ENCODE results near the gene USP53.
"Not testable (repeated sequence)": the region's sequence is repeated elsewhere in the genome, so short reads cannot be mapped to it uniquely, and the experiment has no call there.

USP53 gene

DNA sequence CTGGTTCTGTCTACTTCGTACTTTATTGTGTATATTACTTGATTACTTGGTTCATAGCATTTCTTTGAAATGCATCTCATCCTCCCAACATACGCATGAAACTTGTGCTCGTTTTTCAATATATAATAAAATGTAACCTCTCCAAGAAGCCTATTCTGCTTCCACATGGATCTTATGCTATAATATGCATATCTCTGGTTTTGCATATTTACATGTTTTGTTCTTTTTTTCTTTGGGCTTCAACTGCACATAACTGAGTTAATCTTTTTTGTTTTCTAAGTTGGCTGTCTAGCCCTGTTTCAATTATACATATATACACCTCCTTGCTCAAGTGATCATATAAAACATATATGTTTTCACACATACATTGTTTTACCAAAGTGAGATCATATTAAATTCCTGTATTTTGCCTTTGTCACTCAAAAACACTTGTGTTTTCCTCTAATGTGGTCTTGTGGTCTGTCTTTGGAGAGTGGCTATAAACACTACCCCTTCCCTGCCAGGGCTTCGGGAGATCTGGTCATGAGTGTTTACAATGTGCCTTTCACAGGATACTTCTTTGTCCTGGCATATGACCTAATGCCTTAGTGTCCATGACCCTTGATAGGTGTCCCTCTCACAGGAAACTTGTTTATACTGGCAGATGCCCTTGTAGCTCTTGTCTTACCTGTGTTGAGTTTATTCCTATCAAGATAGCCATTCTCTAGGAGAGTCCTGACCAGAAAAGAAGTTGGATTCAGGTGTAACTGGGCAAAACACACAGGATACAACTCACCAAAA is 17.6 kb downstream of the USP53 start:
- no peak for DNase-seq

DNA sequence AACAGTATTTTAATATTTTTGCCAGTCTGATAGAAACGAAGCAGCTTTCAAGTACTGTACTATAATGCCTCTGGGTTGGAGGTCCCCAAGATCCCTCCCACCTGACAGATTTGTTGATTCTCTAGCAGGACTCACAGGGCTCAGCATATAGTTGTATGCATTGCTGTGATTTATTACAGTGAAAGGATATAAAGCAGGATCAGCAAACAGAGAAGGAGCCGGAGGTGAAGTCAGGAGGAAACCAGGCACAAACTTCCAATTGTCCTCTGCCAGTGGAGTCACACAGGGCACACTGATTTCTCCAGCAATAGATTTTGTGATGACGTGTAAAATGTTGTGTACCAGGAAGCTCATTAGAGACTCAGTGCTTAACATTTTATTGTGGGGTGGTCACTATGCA is 19.0 kb downstream of the USP53 start:
- no peak for DNase-seq

DNA sequence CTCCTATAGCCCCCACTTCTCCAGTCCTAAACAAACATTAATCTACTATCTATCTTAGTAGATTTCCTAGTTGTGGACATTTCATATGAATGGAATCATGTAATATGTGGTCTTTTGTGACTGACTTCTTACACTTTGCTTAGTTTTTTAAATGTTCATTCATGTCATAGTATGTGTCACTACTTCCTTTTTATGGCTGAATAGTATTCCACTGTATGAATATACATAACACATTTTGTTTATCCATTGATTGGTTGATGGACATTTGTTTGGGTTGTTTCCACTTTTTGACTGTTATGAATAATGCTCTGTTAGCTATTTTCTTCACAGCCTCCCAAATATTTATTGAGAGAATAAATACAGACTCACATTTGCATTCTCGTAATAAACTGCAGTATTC is 19.8 kb downstream of the USP53 start:
- DNase-seq: no peak

DNA sequence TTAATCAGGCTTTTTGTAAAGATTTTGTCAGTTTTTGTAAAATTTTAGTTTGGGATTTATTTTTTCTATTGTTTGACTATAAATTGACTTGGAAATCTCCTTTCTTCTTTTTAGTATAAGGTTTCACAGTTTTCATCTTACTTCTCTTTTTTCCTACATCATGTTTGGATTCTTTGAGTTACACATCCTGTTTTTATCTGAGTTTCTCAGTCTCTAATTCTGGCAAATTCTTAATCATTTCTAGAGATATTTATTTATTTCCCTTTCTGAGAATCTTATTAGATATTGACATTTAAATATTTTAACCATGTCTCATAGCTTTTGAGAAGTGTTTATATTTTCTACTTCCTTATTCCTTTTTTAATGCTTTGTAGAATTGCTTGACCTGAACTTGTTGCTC is 20.7 kb downstream of the USP53 start:
- no peak for DNase-seq

DNA sequence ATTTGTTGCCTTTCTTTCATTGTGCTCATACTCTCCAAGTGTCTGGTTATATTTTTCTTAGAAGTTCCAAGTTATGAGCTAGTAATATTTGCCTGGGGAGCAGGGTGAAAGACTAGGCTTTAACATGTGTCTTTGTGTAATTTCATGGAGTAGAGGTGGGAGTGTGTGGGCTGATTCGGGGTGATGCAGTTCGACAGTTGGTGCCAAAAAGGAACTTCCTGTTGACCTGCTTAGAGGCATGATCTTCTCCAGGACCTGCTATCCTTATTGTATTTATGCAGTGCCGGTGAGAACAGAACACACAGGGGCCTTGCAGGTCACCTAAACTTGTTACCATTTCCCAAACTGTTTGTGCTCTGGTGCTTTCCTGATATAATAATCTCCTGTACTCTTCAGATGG is 21.2 kb downstream of the USP53 start:
- DNase-seq: no peak

DNA sequence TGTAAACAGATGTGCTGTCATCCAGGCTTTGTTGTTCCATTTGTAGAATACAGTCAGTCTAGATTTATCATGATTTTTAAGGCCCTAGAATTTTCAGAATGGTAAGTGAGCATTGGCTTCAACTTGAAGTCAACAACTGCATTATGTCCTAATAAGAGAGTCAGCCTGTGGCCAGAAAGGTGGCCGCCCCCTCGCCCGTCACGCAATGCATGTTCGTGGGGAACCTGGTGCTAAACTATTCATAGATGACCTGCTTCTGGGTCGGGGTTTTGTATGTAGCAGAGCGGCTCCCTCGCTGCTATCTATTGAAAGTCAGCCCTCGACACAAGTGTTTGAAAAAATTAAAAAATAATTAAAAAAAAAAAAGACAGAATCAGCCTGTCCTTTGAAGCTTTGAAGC is 24.7 kb downstream of the USP53 start:
- DNase-seq: no peak

DNA sequence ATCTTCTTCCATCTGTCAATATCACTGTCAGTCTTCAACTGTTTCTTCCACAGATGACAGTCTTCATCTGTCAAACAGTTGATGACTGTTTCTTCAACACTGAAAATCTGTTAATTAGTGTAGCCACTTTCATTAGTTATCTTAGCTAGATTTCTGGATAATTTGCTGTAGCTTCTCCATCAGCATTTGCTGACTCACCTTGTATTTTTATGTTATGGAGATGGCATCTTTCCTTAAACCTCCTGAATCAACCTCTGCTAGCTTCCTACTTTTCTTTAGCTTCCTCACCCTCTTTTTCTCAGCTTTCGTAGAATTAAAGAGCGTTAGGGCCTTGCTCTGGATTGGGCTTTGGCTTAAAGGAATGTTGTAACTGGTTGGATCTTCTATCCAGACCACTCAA is 25.1 kb downstream of the USP53 start:
- no peak for DNase-seq

DNA sequence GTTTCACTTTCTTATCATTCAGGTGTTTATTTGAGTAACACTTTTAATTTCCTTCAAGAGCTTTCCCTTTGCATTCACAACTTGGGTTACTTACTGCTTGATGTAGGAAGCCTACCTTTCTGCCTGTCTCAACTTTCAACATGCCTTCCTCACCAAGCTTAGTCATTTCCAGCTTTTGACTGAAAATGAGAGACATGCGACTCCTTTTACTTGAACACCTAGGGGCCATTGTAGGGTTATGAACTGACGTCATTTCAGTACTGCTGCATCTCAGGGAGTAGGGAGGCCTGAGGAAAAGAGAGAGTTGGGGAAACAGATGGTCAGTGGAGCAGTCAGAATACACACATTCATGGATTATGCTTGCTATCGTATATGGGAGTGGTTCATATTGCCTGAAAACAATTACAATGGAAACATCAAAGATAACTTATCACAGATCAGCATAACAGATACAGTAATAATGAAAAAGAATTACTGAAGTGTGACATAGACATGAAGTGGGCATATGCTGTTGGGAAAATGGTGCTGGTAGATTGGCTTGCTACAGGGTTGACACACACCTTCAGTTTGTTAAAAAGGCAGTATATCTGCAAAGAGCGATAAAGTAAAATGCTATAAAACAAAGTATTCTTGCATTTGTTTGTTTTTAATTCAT is 25.7 kb downstream of the USP53 start:
- DNase-seq: no peak

DNA sequence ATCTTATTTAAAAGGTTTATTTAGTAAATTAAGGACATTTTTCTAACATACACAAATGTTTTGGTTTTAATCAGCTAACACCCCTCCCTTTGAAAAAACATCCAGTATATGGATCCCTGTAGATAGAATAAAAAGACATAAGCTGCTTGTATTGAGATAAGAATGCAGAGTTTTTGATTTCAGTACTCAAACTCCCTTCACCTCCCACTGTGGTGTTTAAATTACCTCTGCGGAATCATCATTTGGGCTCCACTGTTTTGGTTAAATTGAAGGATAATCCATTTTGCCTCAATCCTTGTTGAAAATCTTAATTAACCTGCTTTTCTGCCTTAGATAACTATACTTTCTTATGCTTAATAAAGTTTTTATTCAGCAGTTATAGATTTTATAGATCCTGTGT is 27.6 kb downstream of the USP53 start:
- no peak for DNase-seq

DNA sequence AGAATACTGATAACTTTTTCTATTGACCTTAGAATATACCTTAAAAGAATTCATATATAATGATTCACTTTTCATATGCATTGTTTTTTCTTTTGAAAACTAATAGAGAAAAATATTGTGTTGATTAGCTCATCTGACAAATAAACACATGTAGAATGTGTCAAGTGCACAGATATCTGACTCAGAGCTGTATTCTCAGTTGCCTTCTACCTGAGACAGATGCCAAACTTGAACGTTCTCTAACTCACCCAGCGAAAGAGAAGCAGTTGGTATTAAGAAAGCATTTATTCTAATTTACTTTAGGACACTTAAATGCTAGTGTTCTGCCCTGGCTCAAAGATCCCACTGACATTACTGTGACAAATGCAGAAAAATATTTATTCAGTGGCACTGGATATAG is 28.1 kb downstream of the USP53 start:
- DNase-seq: no peak

DNA sequence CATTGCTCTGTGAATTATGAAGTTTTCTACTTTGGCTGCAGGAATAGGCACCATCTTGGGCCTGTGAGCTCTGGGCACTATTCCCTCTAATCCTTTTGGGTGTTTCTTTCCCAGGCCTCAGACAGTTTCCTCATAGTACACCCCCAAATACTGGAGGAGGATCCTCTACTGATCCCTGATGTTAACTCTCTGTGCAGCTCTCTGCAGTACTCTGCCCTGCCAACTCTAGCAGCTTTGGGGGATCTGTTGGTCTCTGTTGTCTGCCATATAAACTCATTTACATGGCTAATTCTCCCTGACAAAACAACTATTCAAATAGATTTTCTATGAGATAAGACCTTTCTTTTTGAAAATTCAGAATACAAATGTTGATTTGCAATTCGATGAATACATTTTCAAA is 29.9 kb downstream of the USP53 start:
- no peak for DNase-seq

DNA sequence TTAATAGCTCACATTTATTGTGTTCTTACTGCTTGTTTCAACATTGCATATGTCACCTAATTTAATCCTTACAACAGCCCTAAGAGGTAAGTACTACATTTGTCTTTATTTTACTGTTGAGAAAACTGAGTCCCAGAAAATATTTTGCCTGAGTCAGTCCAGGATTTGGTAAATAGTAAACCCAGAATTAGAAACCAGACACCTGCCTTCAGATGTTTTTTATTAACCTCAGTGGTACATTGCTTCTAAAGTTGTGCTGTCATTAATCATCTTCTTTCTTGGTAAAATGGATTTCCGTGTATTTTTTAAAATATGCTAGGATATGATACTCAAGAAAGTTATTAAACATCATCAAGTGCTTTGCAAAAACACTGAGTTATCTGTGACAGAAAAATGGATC is 31.4 kb downstream of the USP53 start:
- DNase-seq: no peak

DNA sequence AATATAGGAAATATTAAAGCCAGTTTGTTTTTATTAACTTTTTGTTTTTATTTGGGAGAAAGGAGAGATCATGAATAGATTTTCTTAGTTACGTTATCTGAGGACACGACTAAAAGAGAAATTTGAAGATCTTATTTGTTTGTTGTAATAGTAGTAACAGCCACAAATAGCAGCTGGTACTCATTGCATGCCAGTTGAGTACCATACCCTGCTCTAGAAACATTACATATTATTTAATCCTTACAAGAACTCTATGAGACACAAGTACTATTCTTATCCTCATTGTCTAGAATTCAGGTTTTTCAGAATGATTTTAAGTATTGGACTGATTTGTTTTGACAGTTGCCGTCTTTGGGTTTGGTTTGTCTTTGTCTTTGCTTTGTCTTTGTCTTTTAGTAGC is 31.8 kb downstream of the USP53 start:
- DNase-seq: no peak

DNA sequence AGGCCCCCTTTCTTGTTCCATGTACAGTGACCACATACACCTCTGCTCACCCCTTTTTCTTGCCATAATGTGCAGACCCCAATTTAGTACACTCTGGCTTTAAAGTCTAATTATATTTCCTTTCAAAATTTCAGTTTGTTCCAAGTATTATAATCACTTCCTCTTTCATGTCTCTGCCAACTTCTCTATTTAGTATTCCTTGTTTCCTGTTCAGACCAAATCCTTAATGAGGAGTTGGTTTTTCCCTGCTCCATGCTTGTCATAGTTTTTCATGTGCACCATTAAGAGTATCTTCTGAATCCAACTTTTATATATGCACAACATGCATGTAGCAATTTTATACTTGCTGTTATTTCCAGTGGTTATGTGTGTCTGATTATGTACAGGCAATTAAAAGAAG is 32.3 kb downstream of the USP53 start:
- no peak for DNase-seq

DNA sequence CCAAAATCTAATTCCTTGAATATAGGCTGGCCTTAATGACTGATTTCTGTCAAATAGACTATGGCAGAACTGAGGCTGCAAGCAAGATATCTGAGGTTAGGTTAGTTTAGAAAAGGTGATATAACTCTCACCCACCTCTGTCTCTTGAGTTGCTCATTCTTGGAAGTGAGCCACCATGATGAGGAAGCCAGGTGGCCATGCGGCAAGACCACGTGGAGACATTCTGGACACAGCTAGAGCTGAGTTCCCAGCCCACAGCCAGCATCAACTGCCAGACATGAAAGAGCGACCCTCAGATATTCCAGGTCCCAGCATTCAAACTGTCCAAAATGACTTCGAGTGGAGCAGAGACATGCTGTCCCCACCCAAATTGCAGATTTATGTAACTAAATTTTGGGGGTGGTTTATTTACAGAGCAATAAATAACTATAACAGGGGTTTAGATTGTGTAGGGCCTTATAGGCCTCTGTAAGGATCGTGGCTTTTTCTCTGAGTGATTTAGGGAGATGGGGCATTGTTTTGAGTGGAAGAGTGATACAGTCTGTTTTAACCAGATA is 33.7 kb downstream of the USP53 start:
- DNase-seq: no peak

DNA sequence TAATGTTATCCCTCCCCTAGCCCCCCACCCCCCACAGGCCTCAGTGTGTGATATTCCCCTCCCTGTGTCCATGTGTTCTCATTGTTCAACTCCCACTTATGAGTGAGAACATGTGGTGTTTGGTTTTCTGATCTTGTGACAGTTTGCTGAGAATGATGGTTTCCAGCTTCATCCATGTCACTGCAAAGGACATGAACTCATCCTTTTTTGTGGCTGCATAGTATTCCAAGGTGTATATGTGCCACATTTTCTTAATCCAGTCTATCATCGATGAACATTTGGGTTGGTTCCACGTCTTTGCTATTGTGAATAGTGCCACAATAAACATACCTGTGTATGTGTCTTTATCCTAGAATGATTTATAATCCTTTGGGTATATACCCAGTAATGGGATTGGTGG is 38.5 kb downstream of the USP53 start:
- not testable (repeated sequence) for DNase-seq

DNA sequence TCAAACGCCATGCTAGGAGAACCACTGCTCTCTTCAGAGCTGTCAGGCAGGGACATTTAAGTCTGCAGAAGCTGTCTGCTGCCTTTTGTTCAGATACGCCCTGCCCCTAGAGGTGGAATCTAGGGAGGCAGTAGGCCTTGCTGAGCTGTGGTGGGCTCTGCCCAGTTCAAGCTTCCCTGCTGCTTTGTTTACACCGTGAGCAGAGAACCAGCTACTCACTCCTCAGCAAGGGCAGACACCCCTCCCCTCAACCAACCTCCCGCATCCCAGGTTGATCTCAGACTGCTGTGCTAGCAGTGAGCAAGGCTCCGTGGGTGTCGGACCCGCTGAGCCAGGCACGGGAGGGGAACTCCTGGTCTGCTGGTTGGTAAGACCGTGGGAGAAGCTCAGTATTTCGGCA is 42.7 kb downstream of the USP53 start:
- DNase-seq: not testable (repeated sequence)

DNA sequence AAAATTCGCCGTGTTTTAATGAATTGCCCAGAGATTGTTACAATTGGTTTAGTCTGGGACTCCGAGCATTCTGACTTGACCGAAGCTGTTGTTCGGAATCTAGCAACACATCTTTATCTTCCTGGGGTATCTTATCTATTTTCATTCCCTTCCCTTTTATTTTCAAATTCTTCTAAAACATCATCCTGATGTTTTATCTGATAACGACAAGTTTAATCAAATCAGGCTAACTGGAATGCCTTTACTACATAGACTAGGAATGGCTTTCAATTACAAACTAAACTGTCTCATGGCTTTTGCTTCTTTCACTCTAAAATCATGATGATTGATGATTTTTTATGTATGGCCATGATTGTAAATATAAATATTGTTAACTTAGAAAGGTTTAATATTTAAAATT is 48.0 kb downstream of the USP53 start:
- DNase-seq: no peak

DNA sequence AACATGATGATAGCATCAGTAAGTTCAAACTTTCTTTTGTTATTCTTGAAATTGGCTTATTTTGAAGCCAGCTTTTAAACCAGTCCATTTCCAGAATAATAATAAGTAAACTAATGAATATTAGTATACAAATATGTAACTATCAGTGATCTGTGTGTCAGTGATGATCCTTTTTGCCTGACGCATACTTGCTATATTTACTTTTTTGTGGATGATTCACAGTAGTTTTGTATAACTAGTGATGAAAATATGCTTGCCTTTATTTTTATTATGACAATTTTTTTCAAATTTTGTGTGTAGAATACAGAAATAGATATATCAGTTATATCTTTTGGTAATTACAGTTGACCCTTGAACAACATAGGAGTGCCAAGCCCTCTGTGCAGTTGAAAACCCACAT is 49.5 kb downstream of the USP53 start:
- DNase-seq: no peak

DNA sequence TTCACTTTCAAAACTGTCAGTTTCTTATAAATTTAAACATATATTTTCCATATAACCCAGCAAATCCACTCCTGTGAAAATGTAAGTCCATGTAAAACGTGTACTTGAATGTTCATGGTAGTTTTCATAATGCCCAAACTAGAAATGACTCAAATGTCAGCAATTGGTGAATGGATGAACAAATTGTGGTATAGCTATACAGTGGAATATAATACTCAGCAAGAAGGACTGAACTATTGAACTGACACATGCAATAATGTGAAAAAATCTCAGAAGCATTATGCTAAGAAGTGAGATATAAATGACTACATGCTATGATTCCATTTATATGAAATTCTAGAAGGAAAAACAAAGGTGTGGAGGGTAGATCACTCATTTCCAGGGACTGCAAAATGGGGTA is 52.2 kb downstream of the USP53 start:
- DNase-seq: no peak

DNA sequence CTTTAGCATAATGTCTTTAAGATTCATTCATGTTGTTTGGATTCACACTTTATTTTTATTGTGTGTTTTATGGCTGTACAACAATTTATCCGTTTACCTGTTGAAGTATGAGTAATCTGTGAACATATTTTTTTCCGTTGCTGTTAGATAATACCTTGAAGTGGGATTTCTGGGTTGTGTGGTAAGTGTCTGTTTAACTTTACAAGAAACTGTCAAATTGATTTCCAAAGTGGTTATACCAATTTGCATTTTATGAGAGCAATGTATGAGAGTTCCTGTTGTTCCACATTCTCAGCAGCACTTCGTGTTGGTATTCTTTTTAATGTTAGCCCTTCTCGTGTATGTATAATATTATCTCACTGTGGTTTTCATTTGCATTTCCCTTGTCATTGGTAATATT is 53.6 kb downstream of the USP53 start:
- no peak for DNase-seq

DNA sequence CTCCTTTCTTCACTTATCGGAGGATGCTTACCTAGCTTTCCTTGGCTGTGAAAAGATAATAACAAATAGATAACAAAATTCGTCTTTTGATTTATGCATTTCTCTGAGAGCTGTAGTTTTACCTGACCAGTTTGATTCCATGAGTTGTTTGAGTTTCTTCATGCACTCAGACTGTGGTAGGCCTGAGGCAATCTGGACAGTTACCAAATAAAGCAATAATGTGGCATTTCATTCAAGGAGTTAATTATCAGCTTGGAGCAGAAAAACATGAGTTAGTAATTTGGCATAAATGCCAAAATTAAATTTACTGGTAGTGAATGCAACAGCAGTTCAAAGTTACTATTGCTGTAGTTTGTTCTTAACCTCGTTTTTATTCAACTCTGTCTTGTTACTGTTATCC is 56.0 kb downstream of the USP53 start:
- DNase-seq: no peak

DNA sequence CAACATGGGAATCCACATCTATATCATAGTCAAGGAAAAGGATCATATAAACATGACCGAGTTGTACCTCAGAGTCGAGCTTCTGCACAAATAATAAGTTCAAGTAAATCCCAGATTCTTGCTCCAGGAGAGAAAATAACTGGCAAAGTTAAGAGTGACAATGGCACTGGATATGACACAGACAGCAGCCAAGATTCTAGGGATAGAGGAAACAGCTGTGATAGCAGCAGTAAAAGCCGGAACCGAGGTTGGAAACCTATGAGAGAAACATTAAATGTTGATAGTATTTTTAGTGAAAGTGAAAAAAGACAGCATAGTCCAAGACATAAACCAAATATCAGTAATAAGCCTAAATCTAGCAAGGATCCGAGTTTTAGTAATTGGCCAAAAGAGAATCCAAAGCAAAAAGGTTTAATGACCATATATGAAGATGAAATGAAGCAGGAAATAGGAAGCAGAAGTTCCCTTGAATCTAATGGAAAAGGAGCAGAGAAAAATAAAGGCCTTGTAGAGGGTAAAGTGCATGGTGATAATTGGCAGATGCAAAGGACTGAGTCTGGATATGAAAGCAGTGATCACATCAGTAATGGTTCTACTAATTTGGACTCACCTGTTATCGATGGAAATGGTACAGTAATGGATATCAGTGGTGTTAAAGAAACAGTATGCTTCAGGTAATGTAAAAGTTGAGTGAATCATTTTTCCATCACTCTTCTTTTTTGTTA is 59.0 kb downstream of the USP53 start:
- no peak for DNase-seq

DNA sequence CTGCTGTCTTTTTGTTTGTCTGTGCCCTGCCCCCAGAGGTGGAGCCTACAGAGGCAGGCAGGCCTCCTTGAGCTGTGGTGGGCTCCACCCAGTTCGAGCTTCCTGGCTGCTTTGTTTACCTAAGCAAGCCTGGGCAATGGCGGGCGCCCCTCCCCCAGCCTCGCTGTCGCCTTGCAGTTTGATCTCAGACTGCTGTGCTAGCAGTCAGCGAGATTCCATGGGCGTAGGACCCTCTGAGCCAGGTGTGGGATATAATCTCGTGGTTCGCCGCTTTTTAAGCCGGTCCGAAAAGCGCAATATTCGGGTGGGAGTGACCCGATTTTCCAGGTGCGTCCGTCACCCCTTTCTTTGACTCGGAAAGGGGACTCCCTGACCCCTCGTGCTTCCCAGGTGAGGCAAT is 67.0 kb downstream of the USP53 start:
- DNase-seq: not testable (repeated sequence)
